Transverse colon (tissue), 1 donor: ENCODE measurements around the gene STAMBPL1.

ENCODE experiments used
- EP300 ChIP-seq: sonication (generic); formaldehyde crosslinking; IDR thresholded peaks from one replicate; pipeline ENCODE4 v1.6.1; 2017; ENCODE audit warnings: antibody characterized with exemption, low read depth
- POLR2A ChIP-seq: fragments of 450-650 bp; IDR thresholded peaks from one replicate; pipeline ENCODE4 v1.6.1; 2016; ENCODE audit warnings: antibody characterized with exemption, mild to moderate bottlenecking, moderate library complexity

- TF ChIP-seq POLR2A (no peak), EP300 (no peak)
Observed at GRCh38 chr10:88938938-88939337, 58.9 kb downstream of the STAMBPL1 start.
